Endothelial cell of umbilical vein (primary cell): ENCODE data around the gene VPS52. TPM values are rescaled to one million over a fixed set of nuclear protein-coding genes. Genes with fewer than 3 reads are reported as not detected.

Source experiments
- BruUV-seq: library from RNA; stranded (reverse); fragments of 400-500 nt; replicated peaks from 2 replicates; lab custom pipeline; 2021; lab: Mats Ljungman, UMichigan
- CTCF ChIA-PET: fragments of 300-600, 350-600 bp; sonication (Branson Sonifier 250); formaldehyde crosslinking; loops from one replicate; lab custom pipeline; 2021; ENCODE audit warnings: antibody characterized with exemption, inconsistent platforms; lab: Charles Lee
- POLR2A ChIA-PET: fragments of 300-600, 350-600 bp; sonication (Branson Sonifier 250); formaldehyde crosslinking; loops from one replicate; lab custom pipeline; 2021; ENCODE audit warnings: antibody characterized with exemption, inconsistent platforms; lab: Charles Lee
- DNase-seq: peaks from one replicate; pipeline ENCODE4 v3.0.0-alpha.2; 2011; ENCODE audit warnings: low read depth, low spot score
- FAIRE-seq: peaks from 2 replicates; lab custom pipeline; 2011; peaks lifted over from hg19 to GRCh38; lab: Jason Lieb, UNC
- H2AFZ ChIP-seq: 2 replicates; pipeline ENCODE4 v1.6.0; 2012; ENCODE audit warnings: low read depth, low read length, control low read depth, inconsistent platforms
- H3K27ac ChIP-seq: 2 replicates; pipeline ENCODE4 v1.5.1; 2011; ENCODE audit warnings: low read depth, mild to moderate bottlenecking, control low read depth, low read length, moderate library complexity; ENCODE audit not compliant: insufficient read depth
- H3K27me3 ChIP-seq, 2 experiments: 2 replicates each; pipeline versions ENCODE4 v1.6.0 to v1.6.1; 2011; ENCODE audit warnings: low read length in 2 of 2, mixed read lengths in 1 of 2; ENCODE audit not compliant: control insufficient read depth in 2 of 2, insufficient read depth in 2 of 2
- H3K36me3 ChIP-seq, 2 experiments: 2 replicates in 1 of 2; 3 replicates in 1 of 2; pipeline ENCODE4 v1.5.1; 2011; ENCODE audit warnings: low read length in 2 of 2, mild to moderate bottlenecking in 1 of 2, moderate library complexity in 1 of 2; ENCODE audit not compliant: control insufficient read depth in 2 of 2, insufficient read depth in 2 of 2; ENCODE audit errors: extremely low read depth in 1 of 2
- H3K4me1 ChIP-seq: 3 replicates; pipeline ENCODE4 v1.5.1; 2011; ENCODE audit warnings: mild to moderate bottlenecking, low read length; ENCODE audit not compliant: control insufficient read depth, insufficient read depth; ENCODE audit errors: extremely low read depth
- H3K4me2 ChIP-seq: 2 replicates; pipeline ENCODE4 v1.6.1; 2011; ENCODE audit warnings: low read length, control low read depth, mixed read lengths; ENCODE audit not compliant: insufficient read depth
- H3K4me3 ChIP-seq, 3 experiments: fragments of 200-600 bp in 1 of 3; sonication (generic), shearing (Covaris generic) in 1 of 3; replicated peaks in 1 of 3; 2 replicates each; pipeline ENCODE4 v1.5.1; 2011 to 2016; ENCODE audit warnings: control low read depth in 3 of 3, low read length in 3 of 3, mild to moderate bottlenecking in 2 of 3, inconsistent platforms in 1 of 3, low read depth in 1 of 3, moderate library complexity in 1 of 3; ENCODE audit not compliant: insufficient read depth in 1 of 3
- H3K79me2 ChIP-seq: 2 replicates; pipeline ENCODE4 v1.6.0; 2012; ENCODE audit warnings: low read length, inconsistent platforms; ENCODE audit not compliant: control insufficient read depth, insufficient read depth
- H3K9ac ChIP-seq: replicated peaks from 2 replicates; pipeline ENCODE3; 2011; ENCODE audit warnings: low read length, control low read depth; ENCODE audit not compliant: insufficient read depth; ENCODE audit errors: extremely low read depth
- H3K9me1 ChIP-seq: replicated peaks from 3 replicates; pipeline ENCODE4 v1.6.0; 2011; ENCODE audit warnings: mild to moderate bottlenecking, low read length; ENCODE audit not compliant: control insufficient read depth, insufficient read depth; ENCODE audit errors: extremely low read depth
- H3K9me3 ChIP-seq: replicated peaks from 2 replicates; pipeline ENCODE4 v1.5.1; 2012; ENCODE audit warnings: low read length, inconsistent platforms; ENCODE audit not compliant: control insufficient read depth, insufficient read depth
- H4K20me1 ChIP-seq: replicated peaks from 2 replicates; pipeline ENCODE3; 2011; ENCODE audit warnings: mild to moderate bottlenecking, low read length; ENCODE audit not compliant: control insufficient read depth, insufficient read depth; ENCODE audit errors: extremely low read depth
- EZH2 ChIP-seq: IDR thresholded peaks from 2 replicates; pipeline ENCODE4 v1.6.1; 2012; ENCODE audit warnings: borderline replicate concordance, low read depth, mild to moderate bottlenecking, moderate library complexity, low read length, inconsistent platforms; ENCODE audit not compliant: severe bottlenecking
- FOS ChIP-seq: IDR thresholded peaks from 2 replicates; pipeline ENCODE4 v1.6.1; 2011; ENCODE audit warnings: mild to moderate bottlenecking, low read length, moderate library complexity, borderline replicate concordance; ENCODE audit not compliant: insufficient read depth
- GATA2 ChIP-seq: IDR thresholded peaks from 2 replicates; pipeline ENCODE4 v1.7.0; 2011; ENCODE audit warnings: low read depth, mild to moderate bottlenecking, moderate library complexity, mixed read lengths, low read length; ENCODE audit not compliant: insufficient read length, insufficient read depth
- JUN ChIP-seq: IDR thresholded peaks from 2 replicates; pipeline ENCODE4 v1.6.1; 2011; ENCODE audit warnings: borderline replicate concordance, low read depth; ENCODE audit not compliant: insufficient read length, insufficient read depth
- MYC ChIP-seq: IDR thresholded peaks from one replicate; pipeline ENCODE4 v1.6.1; 2011; ENCODE audit warnings: mild to moderate bottlenecking, low read depth, low read length
- POLR2A ChIP-seq: IDR thresholded peaks from 2 replicates; pipeline ENCODE4 v1.6.1; 2012; ENCODE audit warnings: low read depth, mild to moderate bottlenecking, control low read depth, low read length
- POLR2AphosphoS5 ChIP-seq: IDR thresholded peaks from 2 replicates; pipeline ENCODE4 v1.6.1; 2012; ENCODE audit warnings: low read depth, mild to moderate bottlenecking, control low read depth, low read length, moderate library complexity; ENCODE audit not compliant: insufficient read depth
- dilution Hi-C: fragments of 300-500 bp; cut with MboI; formaldehyde crosslinking; loops from one replicate; pipeline ENCODE4 v1.15.0; 2019; ENCODE audit warnings: low sequenced_read_pairs; ENCODE audit not compliant: extremely low pct_ligation_motif_present
- intact Hi-C: fragments of 100-400 bp; cut with micrococcal nuclease; formaldehyde crosslinking; loops from one replicate; pipeline ENCODE4 v1.10.0; 2022
- polyA plus RNA-seq, 4 experiments: library from polyadenylated mRNA; depleted of rRNA in 3 of 4; stranded (reverse) in 3 of 4; unstranded in 1 of 4; fragments of >200 nt; gene quantifications; 2 replicates each; pipeline versions ENCODE4 v1.2.1 to v1.2.3, GENCODE V29; 2011 to 2012; ENCODE audit warnings: missing spikeins in 1 of 4
- total RNA-seq: library from RNA; stranded (reverse); gene quantifications from 2 replicates; pipeline ENCODE4 v1.2.3, GENCODE V29; 2021
- TF ChIP-seq, protein P1 (sequence below), 2 donors: IDR thresholded peaks; 1 replicate in 1 of 2; 2 replicates in 1 of 2; pipeline ENCODE4 v1.5.1; 2011; ENCODE audit warnings: low read length in 2 of 2, mild to moderate bottlenecking in 2 of 2, moderate library complexity in 2 of 2, control low read depth in 1 of 2, inconsistent platforms in 1 of 2, low read depth in 1 of 2; ENCODE audit not compliant: insufficient read depth in 1 of 2; ENCODE audit errors: extremely low read depth in 1 of 2
- TF ChIP-seq, protein P2 (sequence below): IDR thresholded peaks from 2 replicates; pipeline ENCODE4 v1.6.1; 2011; ENCODE audit not compliant: insufficient read depth, insufficient read length

VPS52 gene
- total and polyA plus RNA-seq, 2 donors (not counting 3 experiments of a cell fraction or from before 2014, with no cell fraction given) = 49.2 to 112 TPM

DNA sequence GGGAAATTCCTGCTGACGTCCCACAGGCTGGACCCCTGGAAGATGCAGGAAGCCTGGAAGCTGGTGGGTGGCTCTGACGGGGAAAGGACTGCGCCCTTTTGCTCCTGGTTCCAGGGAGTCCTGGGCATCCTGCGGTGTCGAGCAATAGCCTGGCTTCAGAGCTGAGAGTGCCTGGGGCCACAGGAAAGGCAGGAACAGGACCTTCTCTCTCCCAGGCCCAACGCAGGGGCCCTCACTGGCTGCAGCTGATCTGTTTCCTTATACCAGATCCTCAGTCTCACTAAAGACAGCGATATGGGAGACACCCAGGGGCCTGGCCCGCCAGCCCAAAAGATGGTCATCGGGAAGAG lies 6.7 kb upstream of the VPS52 start:
- H4K20me1 ChIP-seq = no peaks in the 10 kb centered on the region
- H3K9ac ChIP-seq = no peak overlapping the region
- no peak overlapping the region for H3K27ac ChIP-seq
- no TSS peak for BruUV-seq
- peaks cover 25% of the 10 kb centered on the region for H3K79me2 ChIP-seq
- ChIA-PET POLR2A (interaction anchor here (2.3 kb wide), 1 partner anchor 21 kb away, joined by 8 read pairs; no protein-coding TSS in a partner anchor), CTCF (interaction anchor here (0.5 to 4.0 kb wide), 8 partner anchors 11 to 147 kb away, joined by 3 to 39 read pairs (median 4); partner anchors contain the start of genes PFDN6, RGL2, TAPBP and WDR46)
- H3K4me1 ChIP-seq = peaks cover 34% of the 10 kb centered on the region
- intact Hi-C loops (no loop called here), dilution Hi-C loops (no loop called here)
- no peak overlapping the region for H2AFZ ChIP-seq
- H3K4me2 ChIP-seq = no peak overlapping the region
- no peaks in the 10 kb centered on the region for H3K9me3 ChIP-seq
- no peak for TF ChIP-seq POLR2A
- TF ChIP-seq, protein P1, sequence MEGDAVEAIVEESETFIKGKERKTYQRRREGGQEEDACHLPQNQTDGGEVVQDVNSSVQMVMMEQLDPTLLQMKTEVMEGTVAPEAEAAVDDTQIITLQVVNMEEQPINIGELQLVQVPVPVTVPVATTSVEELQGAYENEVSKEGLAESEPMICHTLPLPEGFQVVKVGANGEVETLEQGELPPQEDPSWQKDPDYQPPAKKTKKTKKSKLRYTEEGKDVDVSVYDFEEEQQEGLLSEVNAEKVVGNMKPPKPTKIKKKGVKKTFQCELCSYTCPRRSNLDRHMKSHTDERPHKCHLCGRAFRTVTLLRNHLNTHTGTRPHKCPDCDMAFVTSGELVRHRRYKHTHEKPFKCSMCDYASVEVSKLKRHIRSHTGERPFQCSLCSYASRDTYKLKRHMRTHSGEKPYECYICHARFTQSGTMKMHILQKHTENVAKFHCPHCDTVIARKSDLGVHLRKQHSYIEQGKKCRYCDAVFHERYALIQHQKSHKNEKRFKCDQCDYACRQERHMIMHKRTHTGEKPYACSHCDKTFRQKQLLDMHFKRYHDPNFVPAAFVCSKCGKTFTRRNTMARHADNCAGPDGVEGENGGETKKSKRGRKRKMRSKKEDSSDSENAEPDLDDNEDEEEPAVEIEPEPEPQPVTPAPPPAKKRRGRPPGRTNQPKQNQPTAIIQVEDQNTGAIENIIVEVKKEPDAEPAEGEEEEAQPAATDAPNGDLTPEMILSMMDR (IDR thresholded peaks at IDR 0.05; ENCODE audit: extremely low read depth in 1 of 2, insufficient read depth in 1 of 2, low read depth in 1 of 2, low read length in 2 of 2) = no peak
- TF ChIP-seq GATA2 = no peak
- TF ChIP-seq EZH2 = no peak
- TF ChIP-seq, protein P2, sequence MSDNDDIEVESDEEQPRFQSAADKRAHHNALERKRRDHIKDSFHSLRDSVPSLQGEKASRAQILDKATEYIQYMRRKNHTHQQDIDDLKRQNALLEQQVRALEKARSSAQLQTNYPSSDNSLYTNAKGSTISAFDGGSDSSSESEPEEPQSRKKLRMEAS = no peak
- no peak for TF ChIP-seq FOS
- TF ChIP-seq JUN = no peak
- no peak for TF ChIP-seq POLR2AphosphoS5
- no peak for TF ChIP-seq MYC
- no peak for DNase-seq
- no peaks in the 10 kb centered on the region for H3K9me1 ChIP-seq
- peaks cover 6 to 39% of the 10 kb centered on the region in 2 experiments for H3K36me3 ChIP-seq
- H3K4me3 ChIP-seq = no peak overlapping the region
- FAIRE-seq = no peak
- H3K27me3 ChIP-seq = no peaks in the 10 kb centered on the region
